Chondrocyte (in vitro differentiated cells): ENCODE data around the gene CCDC51. TPM values are rescaled to one million over a fixed set of nuclear protein-coding genes. Genes with fewer than 3 reads are reported as not detected.

Experiments used
- DNase-seq: peaks from one replicate; pipeline ENCODE4 v3.0.0; 2021; ENCODE audit warnings: mixed read lengths, low spot score
- H3K27ac Mint-ChIP-seq: one replicate; pipeline ENCODE4 v1.8.0; 2021; ENCODE audit warnings: mild to moderate bottlenecking, moderate library complexity, mixed read lengths; ENCODE audit not compliant: unreplicated experiment
- H3K27me3 Mint-ChIP-seq: 2 replicates; pipeline ENCODE4 v1.8.0; 2021; ENCODE audit warnings: low read depth, mixed read lengths
- H3K36me3 Mint-ChIP-seq: 2 replicates; pipeline ENCODE4 v1.8.0; 2021; ENCODE audit warnings: low read depth, mixed read lengths
- H3K4me1 Mint-ChIP-seq: 2 replicates; pipeline ENCODE4 v1.8.0; 2021; ENCODE audit warnings: low read depth, mild to moderate bottlenecking, mixed read lengths
- H3K4me3 Mint-ChIP-seq: one replicate; pipeline ENCODE4 v1.8.0; 2021; ENCODE audit warnings: mild to moderate bottlenecking, moderate library complexity, mixed read lengths; ENCODE audit not compliant: unreplicated experiment
- H3K9me3 Mint-ChIP-seq: 2 replicates; pipeline ENCODE4 v1.8.0; 2021; ENCODE audit warnings: low read depth, mixed read lengths
- CTCF ChIP-seq: fragments of 200-600 bp; sonication (generic); IDR thresholded peaks from 2 replicates; pipeline ENCODE4 v1.5.0; 2021; ENCODE audit warnings: antibody characterized with exemption, mild to moderate bottlenecking, moderate library complexity
- total RNA-seq: library from RNA; stranded (reverse); gene quantifications from 3 replicates; pipeline ENCODE4 v1.2.1, GENCODE V29; 2021

The CCDC51 gene
- total RNA-seq, 1 donor from 2014 or later: 25.8 TPM

- H3K36me3 Mint-ChIP-seq: peaks cover 5% of the 10 kb centered on the region
- H3K27ac Mint-ChIP-seq: peak overlapping the region; percentile 93
- peaks cover 45% of the 10 kb centered on the region for H3K4me1 Mint-ChIP-seq
- peak overlapping the region; percentile 92 for H3K4me3 Mint-ChIP-seq
- DNase-seq: no peak
- no peak for TF ChIP-seq CTCF
- H3K9me3 Mint-ChIP-seq: no peaks in the 10 kb centered on the region
- no peaks in the 10 kb centered on the region for H3K27me3 Mint-ChIP-seq
These were observed 2.0 kb upstream of the CCDC51 start for GRCh38 chr3:48441940-48442339.

- DNase-seq: no peak
- no peak for TF ChIP-seq CTCF
- Mint-ChIP-seq H3K27ac (peak overlapping the region; percentile 93), H3K4me3 (peak overlapping the region; percentile 92), H3K4me1 (peaks cover 35% of the 10 kb centered on the region), H3K36me3 (peaks cover 5% of the 10 kb centered on the region), H3K27me3 (no peaks in the 10 kb centered on the region), H3K9me3 (no peaks in the 10 kb centered on the region)
These were observed 655 bp upstream of the CCDC51 start for GRCh38 chr3:48440590-48440958.

GRCh38 chr3:48437812-48438211 lies 2.1 kb downstream of the CCDC51 start:
- Mint-ChIP-seq H3K4me3 (no peak overlapping the region), H3K36me3 (peaks cover 3% of the 10 kb centered on the region)
- DNase-seq: no peak

GRCh38 chr3:48436855-48437254 lies 3.1 kb downstream of the CCDC51 start:
- TF ChIP-seq CTCF: no peak
- peaks cover under 1% of the 10 kb centered on the region for H3K36me3 Mint-ChIP-seq
- peaks cover 56% of the 10 kb centered on the region for H3K4me1 Mint-ChIP-seq
- no peak overlapping the region for H3K4me3 Mint-ChIP-seq
- DNase-seq: no peak
- no peaks in the 10 kb centered on the region for H3K27me3 Mint-ChIP-seq
- H3K9me3 Mint-ChIP-seq: no peaks in the 10 kb centered on the region
- H3K27ac Mint-ChIP-seq: no peak overlapping the region

More at GRCh38 chr3:48437812-48438211, 2.1 kb downstream of the CCDC51 start:
- no peak overlapping the region for H3K27ac Mint-ChIP-seq
- H3K27me3 Mint-ChIP-seq: no peaks in the 10 kb centered on the region
- no peak for TF ChIP-seq CTCF
- H3K9me3 Mint-ChIP-seq: no peaks in the 10 kb centered on the region
- peaks cover 52% of the 10 kb centered on the region for H3K4me1 Mint-ChIP-seq

GRCh38 chr3:48436477-48436787 lies 3.5 kb downstream of the CCDC51 start:
- DNase-seq: no peak
- Mint-ChIP-seq H3K4me3 (no peak overlapping the region), H3K36me3 (peaks cover 3% of the 10 kb centered on the region), H3K27ac (no peak overlapping the region), H3K9me3 (no peaks in the 10 kb centered on the region), H3K4me1 (peaks cover 56% of the 10 kb centered on the region), H3K27me3 (no peaks in the 10 kb centered on the region)
- no peak for TF ChIP-seq CTCF
